Stimulated activated CD8-positive, alpha-beta memory T cell treated with anti-CD3 and anti-CD28 coated beads, Interleukin-4, amount 100 ng/mL, for 4 hours (primary cell): ENCODE results near the gene OXER1.

Source experiments
- DNase-seq, 2 donors: peaks; one replicate each; pipeline ENCODE4 v3.0.0-alpha.2; 2020; ENCODE audit warnings: low read depth in 2 of 2, low spot score in 1 of 2

Gene OXER1

GRCh38 chr2:42794271-42795046 lies 30.5 kb upstream of the OXER1 start:
- DNase-seq = no peak

GRCh38 chr2:42793334-42794270 lies 29.7 kb upstream of the OXER1 start:
- no peak for DNase-seq

GRCh38 chr2:42792583-42793333 lies 28.8 kb upstream of the OXER1 start, which contains the start of gene HAAO:
Gene HAAO (minus strand): TSS chr2:42792583. CDS start chr2:42792536, 47 bp downstream.
- no peak for DNase-seq

- DNase-seq = no peak
These were observed 28.2 kb upstream of the OXER1 start for GRCh38 chr2:42792087-42792582.

GRCh38 chr2:42791606-42792005 lies 27.7 kb upstream of the OXER1 start:
- no peak for DNase-seq

- DNase-seq = no peak
These were observed 25.8 kb upstream of the OXER1 start for GRCh38 chr2:42789751-42790150.

- DNase-seq = no peak
These were observed 24.9 kb upstream of the OXER1 start for GRCh38 chr2:42788882-42789281.

- DNase-seq = no peak
These were observed 24.5 kb upstream of the OXER1 start for GRCh38 chr2:42788478-42788793.

- no peak for DNase-seq
These were observed 24.0 kb upstream of the OXER1 start for GRCh38 chr2:42787788-42788477.

- DNase-seq = no peak
These were observed 23.5 kb upstream of the OXER1 start for GRCh38 chr2:42787424-42787787.

- DNase-seq = no peak
These were observed 22.8 kb upstream of the OXER1 start for GRCh38 chr2:42786561-42787345.

- no peak for DNase-seq
These were observed 20.4 kb upstream of the OXER1 start for GRCh38 chr2:42784204-42784880.

- DNase-seq = no peak
These were observed 19.6 kb upstream of the OXER1 start for GRCh38 chr2:42783511-42783910.

GRCh38 chr2:42781181-42781580 lies 17.2 kb upstream of the OXER1 start:
- no peak for DNase-seq

- DNase-seq = no peak
These were observed 14.2 kb upstream of the OXER1 start for GRCh38 chr2:42777883-42778805.

GRCh38 chr2:42775810-42776209 lies 11.9 kb upstream of the OXER1 start:
- no peak for DNase-seq

GRCh38 chr2:42775186-42775585 lies 11.3 kb upstream of the OXER1 start:
- DNase-seq = no peak

- DNase-seq = no peak
These were observed 7.7 kb upstream of the OXER1 start for GRCh38 chr2:42771546-42772153.
